ENCODE data around the gene CEP20. TPM values are rescaled to one million over a fixed set of nuclear protein-coding genes. Genes with fewer than 3 reads are reported as not detected.

Gene CEP20
- total and polyA plus RNA-seq, 2 donors (not counting 1 experiment from before 2014, with no cell fraction given), result 14.2 to 30.2 TPM

DNA sequence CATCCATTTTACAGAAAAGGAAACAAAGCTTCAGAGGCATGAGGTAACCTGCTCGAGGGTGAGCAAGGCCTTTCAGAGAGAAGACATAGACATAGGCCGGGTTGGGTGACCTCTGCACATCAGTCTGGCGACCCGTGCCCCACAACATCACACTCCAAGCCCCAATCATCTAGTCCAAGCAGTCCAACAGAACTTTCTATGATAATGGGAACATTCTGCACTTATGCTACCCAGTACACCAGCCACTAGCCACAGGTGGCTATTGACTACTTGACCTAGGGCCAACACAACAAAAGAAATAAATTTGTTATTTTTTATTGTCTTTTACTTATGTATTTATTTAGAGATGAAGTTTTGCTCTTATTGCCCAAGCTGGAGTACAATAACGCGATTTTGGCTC lies 52.3 kb downstream of the CEP20 start:
- TF ChIP-seq, protein P1, sequence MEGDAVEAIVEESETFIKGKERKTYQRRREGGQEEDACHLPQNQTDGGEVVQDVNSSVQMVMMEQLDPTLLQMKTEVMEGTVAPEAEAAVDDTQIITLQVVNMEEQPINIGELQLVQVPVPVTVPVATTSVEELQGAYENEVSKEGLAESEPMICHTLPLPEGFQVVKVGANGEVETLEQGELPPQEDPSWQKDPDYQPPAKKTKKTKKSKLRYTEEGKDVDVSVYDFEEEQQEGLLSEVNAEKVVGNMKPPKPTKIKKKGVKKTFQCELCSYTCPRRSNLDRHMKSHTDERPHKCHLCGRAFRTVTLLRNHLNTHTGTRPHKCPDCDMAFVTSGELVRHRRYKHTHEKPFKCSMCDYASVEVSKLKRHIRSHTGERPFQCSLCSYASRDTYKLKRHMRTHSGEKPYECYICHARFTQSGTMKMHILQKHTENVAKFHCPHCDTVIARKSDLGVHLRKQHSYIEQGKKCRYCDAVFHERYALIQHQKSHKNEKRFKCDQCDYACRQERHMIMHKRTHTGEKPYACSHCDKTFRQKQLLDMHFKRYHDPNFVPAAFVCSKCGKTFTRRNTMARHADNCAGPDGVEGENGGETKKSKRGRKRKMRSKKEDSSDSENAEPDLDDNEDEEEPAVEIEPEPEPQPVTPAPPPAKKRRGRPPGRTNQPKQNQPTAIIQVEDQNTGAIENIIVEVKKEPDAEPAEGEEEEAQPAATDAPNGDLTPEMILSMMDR (IDR thresholded peaks at IDR 0.05), result no peak
- no peak for TF ChIP-seq EZH2 (IDR thresholded peaks at IDR 0.05; ENCODE audit: borderline replicate concordance, insufficient read depth, low read depth, low read length, poor library complexity, severe bottlenecking)
- Histone ChIP-seq H4K20me1 (ENCODE audit: control insufficient read depth, insufficient read depth, low read length, poor library complexity, severe bottlenecking) (no peaks in the 10 kb centered on the region), H3K27me3 (replicated peaks in 1 of 4; ENCODE audit: control extremely low read depth in 1 of 4, control insufficient read depth in 3 of 4, insufficient read depth in 4 of 4, low read length in 3 of 4) (no peaks in the 10 kb centered on the region), H2AFZ (ENCODE audit: insufficient read depth, low read depth, low read length, poor library complexity, severe bottlenecking) (no peak overlapping the region), H3K79me2 (ENCODE audit: control insufficient read depth, insufficient read depth, low read length) (no peaks in the 10 kb centered on the region), H3K27ac (ENCODE audit: low read length in 2 of 2) (no peak overlapping the region), H3K4me2 (replicated peaks; ENCODE audit: low read depth, low read length, poor library complexity, severe bottlenecking) (no peak overlapping the region), H3K4me3 (ENCODE audit: control extremely low read depth in 1 of 5, extremely low read depth in 1 of 5, insufficient read depth in 1 of 5, low read depth in 2 of 5, low read length in 4 of 5) (no peak overlapping the region), H3K9ac (ENCODE audit: low read length) (no peak overlapping the region), H3K9me3 (ENCODE audit: control extremely low read depth in 1 of 3, control insufficient read depth in 2 of 3, insufficient read depth in 1 of 3, low read length in 2 of 3) (no peaks in the 10 kb centered on the region), H3K36me3 (replicated peaks in 1 of 2; ENCODE audit: control extremely low read depth in 1 of 2, control insufficient read depth in 1 of 2, extremely low read depth in 1 of 2, insufficient read depth in 2 of 2, low read length in 1 of 2) (no peaks in the 10 kb centered on the region), H3K4me1 (ENCODE audit: control insufficient read depth in 2 of 2, insufficient read depth in 2 of 2, low read length in 2 of 2) (peaks cover 5 to 11% of the 10 kb centered on the region in 2 donors)
- Mint-ChIP-seq H3K9me3 (ENCODE audit: insufficient read depth) (no peaks in the 10 kb centered on the region), H3K4me3 (no peak overlapping the region), H3K4me1 (peaks cover 8% of the 10 kb centered on the region), H3K27ac (no peak overlapping the region), H3K27me3 (no peaks in the 10 kb centered on the region)
- CTCF ChIA-PET, result no interaction called here
- DNase-seq (no peak), ATAC-seq (ENCODE audit: low read depth) (no peak)
- 93% methylated on average over 3 of the region's 6 CpGs for WGBS (ENCODE audit: insufficient coverage)
- intact Hi-C loops (cut with micrococcal nuclease), result no loop called here
- POLR2A ChIA-PET, result no interaction called here

DNA sequence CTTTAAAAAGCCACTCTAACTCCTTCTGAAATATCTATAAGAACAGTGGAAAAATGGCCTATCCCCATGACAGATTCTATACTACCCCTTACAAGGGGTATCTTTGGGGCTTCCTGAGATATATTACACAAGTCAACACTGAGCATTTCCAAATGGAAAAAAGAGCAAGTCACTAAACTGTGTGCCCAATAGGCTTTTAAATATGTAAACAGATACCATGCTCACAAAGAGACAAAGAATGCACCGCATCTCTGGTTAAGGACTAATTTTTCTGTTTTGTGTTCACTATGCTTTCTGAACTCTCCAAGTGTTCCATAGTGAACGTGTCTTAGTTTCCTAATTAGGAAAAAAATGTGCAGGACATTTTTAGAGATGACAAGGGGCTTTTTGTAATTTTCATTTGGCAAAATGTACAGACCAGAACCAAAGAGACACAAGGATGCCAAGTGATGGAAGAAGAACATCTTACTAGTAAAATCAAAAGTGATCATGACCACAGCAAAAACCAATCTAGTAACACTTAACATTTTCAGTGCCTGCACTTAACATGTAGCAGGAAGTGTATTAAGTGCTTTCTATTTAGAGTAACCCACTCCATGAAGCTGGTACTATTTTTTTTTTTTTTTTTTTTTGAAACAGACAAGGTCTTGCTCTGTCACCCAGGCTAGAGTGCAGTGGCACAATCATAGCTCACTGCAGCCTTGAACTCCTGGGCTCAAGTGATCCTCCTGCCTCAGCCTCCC lies 53.1 kb downstream of the CEP20 start:
- H3K27me3 Mint-ChIP-seq, result no peaks in the 10 kb centered on the region
- no peaks in the 10 kb centered on the region for H3K9me3 Mint-ChIP-seq (ENCODE audit: insufficient read depth)
- no peak for ATAC-seq (ENCODE audit: low read depth)
- no peak for DNase-seq
- H3K79me2 ChIP-seq (ENCODE audit: control insufficient read depth, insufficient read depth, low read length), result no peaks in the 10 kb centered on the region
- no peak overlapping the region for H2AFZ ChIP-seq (ENCODE audit: insufficient read depth, low read depth, low read length, poor library complexity, severe bottlenecking)
- TF ChIP-seq, protein P1 (IDR thresholded peaks at IDR 0.05), result no peak
- TF ChIP-seq EZH2 (IDR thresholded peaks at IDR 0.05; ENCODE audit: borderline replicate concordance, insufficient read depth, low read depth, low read length, poor library complexity, severe bottlenecking), result no peak
- no peaks in the 10 kb centered on the region for H3K36me3 ChIP-seq (replicated peaks in 1 of 2; ENCODE audit: control extremely low read depth in 1 of 2, control insufficient read depth in 1 of 2, extremely low read depth in 1 of 2, insufficient read depth in 2 of 2, low read length in 1 of 2)
- intact Hi-C loops (cut with micrococcal nuclease), result no loop called here
- H3K9ac ChIP-seq (ENCODE audit: low read length), result no peak overlapping the region
- no peak overlapping the region for H3K4me3 Mint-ChIP-seq
- peaks cover 8 to 16% of the 10 kb centered on the region in 2 donors for H3K4me1 ChIP-seq (ENCODE audit: control insufficient read depth in 2 of 2, insufficient read depth in 2 of 2, low read length in 2 of 2)
- peaks cover 10% of the 10 kb centered on the region for H3K4me1 Mint-ChIP-seq
- H3K4me2 ChIP-seq (replicated peaks; ENCODE audit: low read depth, low read length, poor library complexity, severe bottlenecking), result no peak overlapping the region
- H3K27me3 ChIP-seq (replicated peaks in 1 of 4; ENCODE audit: control extremely low read depth in 1 of 4, control insufficient read depth in 3 of 4, insufficient read depth in 4 of 4, low read length in 3 of 4), result no peaks in the 10 kb centered on the region
- no peak overlapping the region for H3K27ac Mint-ChIP-seq
- no peaks in the 10 kb centered on the region for H4K20me1 ChIP-seq (ENCODE audit: control insufficient read depth, insufficient read depth, low read length, poor library complexity, severe bottlenecking)
- H3K27ac ChIP-seq (ENCODE audit: low read length in 2 of 2), result no peak overlapping the region
- CTCF ChIA-PET, result no interaction called here
- H3K4me3 ChIP-seq (ENCODE audit: control extremely low read depth in 1 of 5, extremely low read depth in 1 of 5, insufficient read depth in 1 of 5, low read depth in 2 of 5, low read length in 4 of 5), result no peak overlapping the region
- POLR2A ChIA-PET, result no interaction called here
- no peaks in the 10 kb centered on the region for H3K9me3 ChIP-seq (ENCODE audit: control extremely low read depth in 1 of 3, control insufficient read depth in 2 of 3, insufficient read depth in 1 of 3, low read length in 2 of 3)
- no CpG with 5 or more reads among the region's 2 CpGs for WGBS (ENCODE audit: insufficient coverage)

All from B cell (primary cell).